Activated naive CD4-positive, alpha-beta T cell treated with anti-CD3 and anti-CD28 coated beads, Interleukin-2, amount 50 U/mL, for 16 hours (primary cell): ENCODE results near the gene MAJIN.
"Not testable (repeated sequence)": the region's sequence is repeated elsewhere in the genome, so short reads cannot be mapped to it uniquely, and the experiment has no call there.

Source experiments
- DNase-seq: peaks from one replicate; pipeline ENCODE4 v3.0.0-alpha.2; 2020

MAJIN gene

GRCh38 chr11:64989416-64989815 lies 17.5 kb upstream of the MAJIN start:
- DNase-seq, result no peak

DNA sequence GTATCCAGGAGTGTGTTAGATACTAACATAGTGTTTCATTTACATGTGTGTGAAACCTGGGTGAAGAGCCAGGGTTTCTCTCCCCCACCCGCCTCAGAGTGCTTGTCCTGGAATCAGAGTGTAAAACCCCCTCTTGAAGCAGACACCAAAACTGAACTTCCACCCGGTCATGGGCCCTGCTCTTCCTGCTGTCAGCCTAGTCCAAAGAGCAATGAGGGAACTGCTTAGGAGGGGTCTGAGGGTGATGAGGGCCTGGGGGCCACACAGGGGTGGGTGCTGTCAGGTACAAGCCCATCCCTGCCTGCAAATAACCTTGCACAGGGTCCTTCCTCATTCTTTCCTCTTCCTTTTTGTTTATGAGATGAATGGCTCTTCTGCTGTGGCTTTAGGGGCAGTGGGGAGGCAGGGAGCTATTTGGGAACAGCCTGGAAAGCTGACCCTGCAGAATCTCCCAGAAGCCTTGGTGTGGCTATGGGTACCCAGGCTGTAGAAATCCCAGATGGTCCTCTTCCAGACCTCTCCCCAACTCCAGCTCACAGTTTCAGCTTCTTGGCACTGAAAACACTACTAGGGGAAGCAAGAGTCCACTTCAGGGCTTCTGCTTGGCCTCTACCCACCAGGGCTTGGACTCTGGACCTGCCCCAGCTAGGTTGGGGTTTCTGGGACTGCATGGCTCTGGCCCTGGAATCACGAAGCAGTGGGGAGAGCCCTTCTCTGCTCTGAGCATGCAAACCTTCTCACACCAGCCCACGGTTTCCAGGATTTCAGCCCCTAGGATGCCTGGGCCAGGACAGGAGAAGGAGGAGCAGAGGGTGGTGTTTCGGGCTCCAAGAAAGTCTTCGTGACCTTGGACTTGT lies 16.3 kb upstream of the MAJIN start:
- no peak for DNase-seq

DNA sequence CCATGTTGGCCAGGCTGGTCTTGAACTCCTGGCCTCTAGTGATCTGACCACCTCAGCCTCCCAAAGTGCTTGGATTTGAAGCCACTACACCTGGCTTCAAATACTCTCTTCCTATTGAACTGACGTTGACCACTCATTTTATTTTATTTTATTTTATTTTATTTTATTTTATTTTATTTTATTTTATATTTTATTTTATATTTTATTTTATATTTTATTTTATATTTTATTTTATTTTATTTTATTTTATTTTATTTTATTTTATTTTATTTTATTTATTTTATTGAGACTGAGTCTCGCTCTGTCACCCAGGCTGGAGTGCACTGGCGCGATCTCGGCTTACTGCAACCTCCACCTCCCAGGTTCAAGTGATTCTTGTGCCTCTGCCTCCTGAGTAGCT lies 11.4 kb upstream of the MAJIN start:
- DNase-seq, result not testable (repeated sequence)

DNA sequence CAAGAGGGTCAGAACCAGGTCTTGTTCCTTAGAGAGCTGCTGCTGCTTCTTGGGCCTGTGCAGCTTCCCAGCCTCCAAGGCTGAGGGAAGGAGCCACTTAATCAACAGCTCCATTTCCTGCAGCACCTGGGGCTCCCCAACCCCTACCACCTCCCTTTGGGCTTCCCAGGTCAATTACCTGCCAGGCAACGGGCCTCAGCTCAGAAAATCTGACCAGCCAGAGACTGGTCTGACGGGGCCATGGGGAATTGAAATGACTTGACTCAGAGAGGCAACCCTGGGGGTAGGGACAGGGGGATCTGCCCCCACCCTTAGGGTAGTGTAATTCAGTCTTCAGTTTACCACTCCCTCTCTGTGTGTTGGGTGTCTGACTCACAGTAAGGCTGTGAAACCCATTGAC lies 4.7 kb upstream of the MAJIN start:
- DNase-seq, result no peak

DNA sequence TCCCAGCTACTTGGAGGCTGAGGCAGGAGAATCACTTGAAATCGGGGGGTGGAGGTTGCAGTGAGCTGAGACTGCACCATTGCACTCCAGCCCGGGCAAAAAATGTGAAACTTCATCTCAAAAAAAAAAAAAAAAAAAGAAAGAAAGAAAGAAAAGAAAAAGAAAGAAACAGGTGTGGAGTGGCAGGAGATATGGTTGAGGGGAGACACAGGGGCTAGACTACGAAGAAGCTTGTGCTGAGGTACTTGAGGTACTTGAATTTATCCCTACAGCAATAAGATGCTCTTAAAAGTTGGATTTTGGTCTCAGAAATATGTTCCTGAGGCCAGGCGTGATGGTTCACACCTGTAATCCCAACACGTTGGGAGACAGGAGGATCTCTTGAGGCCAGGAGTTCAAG lies 2.2 kb upstream of the MAJIN start:
- no peak for DNase-seq

DNA sequence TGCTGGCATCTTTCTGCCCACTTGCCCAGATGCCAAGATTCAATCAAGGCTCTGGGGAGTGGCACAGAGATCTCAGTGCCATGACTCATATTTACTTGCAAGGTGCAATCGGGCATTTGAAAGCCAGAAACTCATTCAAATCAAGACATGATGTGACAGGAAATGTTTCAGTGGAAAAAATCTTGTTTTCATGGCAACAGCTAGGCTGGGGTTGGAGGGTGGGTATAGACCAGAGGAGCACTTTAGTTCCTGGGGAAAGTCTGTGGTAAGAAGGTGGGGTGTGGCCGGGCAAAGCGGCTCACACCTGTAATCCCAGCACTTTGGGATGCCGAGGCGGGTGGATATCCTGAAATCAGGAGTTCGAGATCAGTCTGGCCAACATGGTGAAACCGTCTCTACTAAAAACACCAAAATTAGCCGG lies 1.2 kb downstream of the MAJIN start:
- peak; percentile 29 for DNase-seq

DNA sequence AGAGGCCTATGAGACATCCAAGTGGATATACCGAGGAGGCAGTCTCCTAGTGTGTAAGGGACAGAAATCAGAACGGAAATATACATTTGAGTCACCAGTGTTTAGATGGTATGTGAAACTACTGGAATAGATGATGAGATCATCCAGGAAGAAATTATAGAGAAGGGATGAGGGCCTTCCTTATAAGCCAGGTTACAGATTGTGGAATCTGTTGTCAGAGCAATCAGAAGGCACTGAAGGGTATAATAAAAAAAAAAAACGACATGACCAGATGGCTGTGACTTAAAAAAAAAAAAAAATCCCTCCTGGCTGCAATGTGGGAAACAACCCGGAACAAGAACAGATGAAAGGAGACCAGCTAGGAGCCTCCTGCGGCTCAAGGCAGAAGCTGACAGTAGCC lies 2.7 kb downstream of the MAJIN start:
- no peak for DNase-seq

GRCh38 chr11:64967375-64967774 lies 4.5 kb downstream of the MAJIN start:
- no peak for DNase-seq

DNA sequence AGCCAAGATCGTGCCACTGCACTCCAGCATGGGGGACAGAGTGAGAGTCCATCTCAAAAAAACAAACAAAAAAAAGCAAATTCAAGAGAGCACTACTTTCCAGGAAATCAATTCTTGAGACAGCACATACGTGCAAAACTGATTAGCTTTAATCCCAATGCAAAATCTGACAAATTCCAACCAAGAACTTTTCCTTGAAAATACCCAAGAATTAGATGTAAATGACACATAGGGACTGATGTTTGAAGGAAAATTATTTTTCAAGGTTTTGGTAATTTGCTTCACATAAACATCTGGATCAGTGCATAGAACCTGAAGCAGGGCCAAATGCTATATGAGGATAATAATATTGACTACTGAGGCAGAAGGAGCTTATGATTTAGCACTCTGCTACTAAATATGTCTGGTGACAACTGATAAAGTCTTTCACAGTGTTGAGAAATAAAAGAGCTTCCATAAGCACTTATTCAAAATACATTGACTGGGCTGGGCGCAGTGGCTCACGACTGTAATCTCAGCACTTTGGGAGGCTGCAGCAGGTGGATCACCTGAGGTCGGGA lies 8.8 kb downstream of the MAJIN start:
- DNase-seq, result no peak

GRCh38 chr11:64960719-64961118 lies 11.2 kb downstream of the MAJIN start:
- no peak for DNase-seq

DNA sequence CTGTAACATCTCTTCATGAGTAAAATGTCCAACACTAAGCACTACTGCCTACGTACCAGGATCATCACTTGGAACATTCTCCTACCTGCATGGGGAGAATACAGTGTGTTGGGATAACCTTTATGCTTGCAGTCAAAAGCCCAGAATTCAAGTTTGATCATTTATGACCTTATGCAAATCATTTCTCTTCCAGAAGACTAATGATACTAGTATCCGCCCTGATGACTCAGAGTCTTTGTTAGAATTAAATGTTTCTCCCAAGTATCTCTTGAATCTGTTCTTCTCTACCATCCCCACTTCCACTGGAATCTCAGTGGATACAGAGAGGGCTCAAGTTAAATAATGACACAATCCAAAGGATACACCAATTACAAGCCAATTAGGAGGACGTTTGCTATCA lies 12.4 kb downstream of the MAJIN start:
- no peak for DNase-seq

- no peak for DNase-seq
Observed at GRCh38 chr11:64954201-64954600, 17.7 kb downstream of the MAJIN start.

DNA sequence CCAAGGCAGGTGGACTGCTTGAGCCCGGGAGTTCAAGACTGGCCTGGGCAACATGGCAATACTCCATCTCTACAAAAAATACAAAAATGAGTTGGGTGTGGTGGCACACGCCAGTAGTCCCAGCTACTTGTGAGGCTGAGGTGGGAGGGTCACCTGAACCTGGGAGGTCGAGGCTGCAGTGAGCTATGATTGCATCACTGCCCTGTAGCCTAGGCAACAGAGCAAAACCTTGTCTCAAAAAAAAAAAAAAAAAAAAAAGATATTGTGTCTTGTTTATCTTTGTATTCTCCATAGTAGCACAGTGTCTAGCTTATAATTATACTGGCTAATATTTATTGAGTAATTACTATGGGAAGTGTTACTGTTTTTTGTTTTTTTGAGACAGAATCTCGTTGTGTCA lies 20.4 kb downstream of the MAJIN start:
- no peak for DNase-seq

DNA sequence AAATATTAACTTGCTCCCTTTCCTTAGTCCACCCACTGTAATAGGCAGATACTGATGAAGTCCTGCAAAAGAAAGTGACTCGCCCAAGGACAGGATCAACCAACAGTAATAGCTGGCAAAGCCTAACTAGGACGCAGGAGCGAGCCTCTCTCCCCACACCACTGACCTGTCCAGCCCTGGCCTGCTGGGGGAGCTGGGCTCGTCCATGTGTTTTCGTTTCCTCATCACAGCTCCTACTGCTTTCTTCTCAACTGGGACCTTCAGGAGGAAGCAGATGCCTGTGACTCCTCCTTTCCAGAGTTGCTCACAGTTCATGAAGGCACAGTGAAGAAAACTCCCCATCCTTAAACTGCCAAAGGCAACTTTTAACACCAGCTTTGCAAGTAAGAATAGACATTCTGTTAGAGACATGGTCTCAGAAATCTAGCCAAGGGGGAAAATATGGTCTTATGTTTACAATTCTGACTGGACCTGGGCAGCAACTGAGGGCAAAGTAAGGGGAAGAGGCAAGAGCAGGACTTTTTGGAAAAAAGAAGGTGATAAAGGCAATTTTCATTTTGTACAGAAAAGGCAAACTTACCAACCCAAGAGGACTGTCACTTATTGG lies 24.6 kb downstream of the MAJIN start:
- DNase-seq, result no peak

DNA sequence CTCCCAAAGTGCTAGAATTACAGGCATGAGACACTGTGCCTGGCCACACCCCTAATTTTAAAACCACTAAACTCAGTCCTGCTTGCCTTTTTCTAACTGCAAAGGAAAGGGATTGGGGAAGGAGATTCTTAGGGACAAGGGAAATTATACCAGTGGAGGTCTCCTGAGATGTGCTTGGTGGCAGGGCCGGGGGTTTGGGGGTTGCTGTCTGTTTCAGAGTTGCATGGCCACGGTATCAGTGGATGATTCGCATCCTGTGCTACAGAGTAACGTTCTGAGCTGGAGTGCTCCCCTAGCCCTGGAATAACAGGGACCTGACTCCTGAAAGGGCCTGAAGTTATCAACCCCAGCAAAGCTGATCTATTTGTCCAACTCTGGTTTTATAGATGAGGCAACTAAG lies 35.4 kb downstream of the MAJIN start:
- DNase-seq, result no peak

- DNase-seq, result no peak
Observed at GRCh38 chr11:64935359-64936081, 36.4 kb downstream of the MAJIN start, which contains the start of gene GPHA2. GPHA2 (minus strand) TSS chr11:64935893; CDS start chr11:64935460, 433 bp downstream.

GRCh38 chr11:64934682-64935358 lies 37.1 kb downstream of the MAJIN start:
- no peak for DNase-seq

GRCh38 chr11:64933935-64934681 lies 37.8 kb downstream of the MAJIN start:
- no peak for DNase-seq

- DNase-seq, result no peak
Observed at GRCh38 chr11:64933213-64933934, 38.5 kb downstream of the MAJIN start.

DNA sequence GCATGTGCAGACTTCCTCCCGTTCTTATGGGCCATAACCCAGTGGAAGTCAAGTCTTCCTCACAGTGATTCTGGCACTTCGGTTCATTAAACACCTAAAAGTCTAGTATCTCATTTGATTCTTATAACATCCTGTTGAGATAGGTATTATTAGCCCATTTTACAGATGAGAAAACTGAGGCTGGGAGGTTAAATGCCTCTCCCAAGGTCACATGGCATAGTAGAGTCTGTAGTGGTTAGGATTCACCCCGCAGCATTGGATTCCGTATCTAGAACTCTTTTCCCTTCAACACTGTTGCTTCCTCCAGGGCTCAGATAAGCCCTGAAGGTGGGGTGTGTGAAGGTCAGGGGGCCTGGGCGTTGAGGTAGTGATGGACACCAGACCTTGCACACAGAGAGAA lies 39.6 kb downstream of the MAJIN start:
- no peak for DNase-seq

GRCh38 chr11:64931290-64931689 lies 40.6 kb downstream of the MAJIN start:
- DNase-seq, result no peak
